GM18526 (cell line): ENCODE data around the gene RBP2.

Source experiments
- POLR2A ChIP-seq: IDR thresholded peaks from 3 replicates; pipeline ENCODE4 v1.6.1; 2011; ENCODE audit not compliant: insufficient read length; ENCODE audit errors: extremely low read depth

The RBP2 gene

DNA sequence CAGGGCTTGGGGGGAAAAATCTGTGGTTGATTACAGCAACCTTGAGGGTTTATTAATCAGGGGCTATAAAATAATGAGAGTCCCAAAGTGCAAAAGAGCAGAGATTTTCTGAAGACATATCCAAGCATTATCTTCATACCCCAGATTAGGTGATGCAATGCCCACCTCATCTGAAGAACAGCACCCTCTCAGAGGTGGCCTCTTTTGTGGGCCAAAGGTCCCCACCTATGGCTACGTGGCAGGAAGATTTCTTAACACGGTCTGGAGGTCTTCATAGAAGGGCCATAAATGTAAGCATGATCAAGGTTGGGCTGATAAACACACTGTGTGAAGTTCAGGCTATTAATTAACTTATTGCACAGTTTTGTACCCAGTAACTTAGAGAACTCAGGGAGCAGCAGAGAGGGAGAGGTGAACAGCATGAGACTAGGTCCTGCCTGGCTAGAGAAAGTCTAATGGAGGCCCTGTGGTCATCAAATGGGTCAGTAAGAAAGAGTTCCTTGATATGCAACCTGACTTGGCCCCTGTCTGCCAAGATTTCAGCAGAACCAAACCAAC, 29.6 kb upstream of the RBP2 start:
- no peak for TF ChIP-seq POLR2A

GRCh38 chr3:139499536-139499935, 23.2 kb upstream of the RBP2 start:
- no peak for TF ChIP-seq POLR2A

GRCh38 chr3:139493826-139494385, 17.6 kb upstream of the RBP2 start:
- no peak for TF ChIP-seq POLR2A

DNA sequence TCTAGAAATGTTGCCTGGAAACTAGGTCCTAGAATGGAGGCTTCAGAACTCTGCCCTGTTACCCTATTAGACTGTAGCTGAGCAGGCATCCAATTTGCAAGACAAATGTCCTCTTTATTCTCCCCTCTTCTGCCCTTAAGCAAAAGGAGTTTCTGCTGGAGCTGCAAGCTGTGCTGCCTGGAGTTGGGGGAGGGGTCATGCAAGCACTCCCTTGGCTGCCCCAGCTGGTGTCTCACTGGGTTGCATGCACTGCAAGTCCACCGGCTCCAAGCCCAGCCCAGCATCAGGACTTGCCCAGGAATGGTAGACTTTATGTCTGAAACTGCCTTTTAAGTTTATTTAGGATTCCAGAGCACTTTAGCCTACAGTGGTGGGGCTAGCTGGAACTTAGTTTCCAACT, 15.7 kb upstream of the RBP2 start:
- TF ChIP-seq POLR2A: no peak

- no peak for TF ChIP-seq POLR2A
Measured at GRCh38 chr3:139491027-139491700, 14.8 kb upstream of the RBP2 start.

GRCh38 chr3:139482206-139482605, 5.9 kb upstream of the RBP2 start:
- no peak for TF ChIP-seq POLR2A

DNA sequence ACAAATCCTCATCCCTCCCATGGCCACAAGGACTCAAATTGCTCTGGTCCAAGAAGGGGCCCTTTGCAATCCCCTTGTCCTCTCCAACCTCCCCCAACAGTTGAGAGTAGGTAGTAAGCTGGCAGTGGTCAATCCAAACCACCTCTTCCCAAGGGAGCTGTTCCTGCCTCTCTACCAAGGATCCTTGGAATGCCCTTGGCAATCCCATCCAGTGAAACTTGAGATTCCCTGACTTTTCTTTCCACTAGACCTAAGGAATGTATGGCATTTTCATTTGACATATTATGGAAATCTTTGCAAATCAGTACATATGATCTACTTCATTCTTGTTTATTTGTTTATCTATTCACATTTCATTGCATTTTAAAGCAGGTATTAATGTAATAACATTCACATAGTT, 4.8 kb upstream of the RBP2 start:
- no peak for TF ChIP-seq POLR2A

- no peak for TF ChIP-seq POLR2A
Measured at GRCh38 chr3:139480585-139480984, 4.3 kb upstream of the RBP2 start.

- TF ChIP-seq POLR2A: no peak
Measured at GRCh38 chr3:139477710-139478640, 1.7 kb upstream of the RBP2 start.

DNA sequence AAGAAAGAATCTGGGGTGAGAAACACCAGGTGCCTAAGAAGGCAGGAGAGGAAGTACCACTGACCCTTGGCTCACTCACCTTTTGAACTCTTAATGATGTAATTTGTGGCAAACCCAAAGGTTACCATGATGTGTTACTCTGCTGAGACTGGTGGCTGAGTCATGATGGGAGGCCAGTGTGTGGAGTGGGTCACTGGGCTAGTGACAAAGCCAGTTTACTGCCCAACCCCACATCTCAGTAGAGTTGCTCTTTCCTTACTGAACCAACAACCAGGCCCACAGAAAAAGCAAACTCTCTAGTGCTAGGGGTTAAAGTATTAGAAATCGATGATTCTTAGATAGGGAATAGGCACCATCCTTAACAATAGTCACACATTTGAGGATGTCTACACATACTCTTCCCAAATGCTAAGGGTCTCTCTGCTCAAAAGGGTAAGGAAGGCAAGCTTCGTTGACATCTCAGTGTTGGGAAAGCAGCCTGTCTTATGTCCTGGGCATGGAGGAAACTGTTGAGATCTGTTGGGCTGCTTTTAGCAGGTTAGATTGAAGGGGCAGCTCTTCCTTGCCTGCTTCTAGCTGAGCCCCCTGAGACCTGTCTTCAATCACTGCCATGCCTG, 3.1 kb downstream of the RBP2 start:
- no peak for TF ChIP-seq POLR2A

DNA sequence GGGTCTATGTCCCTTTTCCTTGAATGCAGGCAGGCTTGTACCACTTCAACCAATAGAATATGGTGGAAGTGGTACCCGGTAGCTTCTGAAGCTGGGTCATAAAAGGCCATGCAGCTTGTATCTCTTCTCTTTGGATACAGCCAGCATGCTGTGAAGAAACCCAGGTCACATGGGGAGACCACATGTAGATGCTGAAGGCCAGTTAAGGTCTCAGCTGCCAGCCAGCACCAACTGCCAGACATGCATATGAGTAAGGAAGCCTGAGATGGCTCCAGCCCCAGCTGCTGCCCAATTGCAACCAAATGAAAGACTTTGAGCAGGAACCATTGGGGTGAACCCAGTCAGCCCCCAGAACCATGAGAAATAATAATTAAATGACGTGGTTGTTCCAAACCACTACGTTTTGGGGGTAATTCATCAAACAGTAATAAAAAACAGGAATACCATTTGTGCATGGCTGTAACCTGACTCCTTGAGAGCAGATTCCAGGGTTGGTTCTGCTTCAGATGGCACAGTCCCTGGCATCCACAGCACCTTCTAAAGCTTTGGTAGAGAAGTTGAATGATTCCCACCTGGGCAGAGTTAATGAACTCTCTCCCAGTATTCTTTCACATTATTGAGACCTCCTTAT, 3.8 kb downstream of the RBP2 start:
- no peak for TF ChIP-seq POLR2A

DNA sequence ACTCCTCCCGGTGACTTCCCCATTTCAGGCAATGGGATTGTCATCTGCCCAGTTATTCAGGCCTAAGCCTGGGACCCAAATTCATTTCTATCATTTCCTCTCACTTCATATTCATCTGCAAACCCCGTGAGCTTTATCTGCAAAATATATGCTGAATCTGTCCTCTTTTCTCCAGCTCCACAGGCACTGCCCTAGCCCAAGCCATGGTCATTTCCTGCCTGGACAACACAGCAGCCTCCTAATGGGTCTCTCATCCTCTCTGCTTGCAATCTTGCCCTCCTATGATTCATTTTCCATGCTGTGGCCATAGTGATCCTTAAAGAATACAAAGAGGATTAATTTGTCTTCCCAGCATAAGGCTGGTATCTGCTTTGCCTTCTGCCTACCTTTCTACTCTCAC, 6.1 kb downstream of the RBP2 start:
- TF ChIP-seq POLR2A: no peak

DNA sequence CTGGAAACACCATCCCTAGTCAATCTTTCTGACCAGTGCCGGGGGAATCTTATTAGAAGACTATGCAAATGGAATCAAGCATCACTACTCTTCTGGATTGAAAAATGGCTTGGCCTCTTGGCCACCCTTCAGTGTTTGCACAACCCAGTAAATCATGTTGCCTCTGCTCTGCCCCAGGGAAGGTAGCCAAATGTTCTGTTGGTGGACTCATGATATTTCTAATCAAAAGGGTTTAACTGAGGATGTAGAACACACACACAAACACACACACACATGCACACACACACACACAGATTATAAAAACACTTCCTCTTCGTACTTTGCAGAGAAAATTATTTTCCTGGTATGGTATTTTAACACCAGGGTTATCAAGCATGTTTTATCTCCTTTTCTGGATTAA, 7.9 kb downstream of the RBP2 start:
- no peak for TF ChIP-seq POLR2A

DNA sequence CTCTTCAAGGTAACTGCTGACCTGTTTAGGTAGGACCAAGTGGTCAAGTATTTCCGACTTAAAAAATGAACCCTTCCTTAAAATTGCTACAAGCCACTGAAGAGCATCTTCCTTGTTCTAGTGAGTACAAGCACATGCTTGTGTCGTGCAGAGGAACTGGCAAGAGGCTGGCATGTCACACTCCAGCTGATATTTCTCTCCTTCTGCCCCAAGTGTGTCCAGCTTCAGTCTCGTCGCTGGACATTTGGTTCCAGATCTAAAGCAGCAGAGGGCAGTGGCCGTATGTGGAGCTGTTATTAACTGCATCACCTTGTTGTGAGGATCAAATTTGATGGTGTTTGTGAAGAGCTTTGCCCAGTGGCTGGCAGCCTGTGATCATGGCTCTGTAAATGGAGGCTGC, 10.0 kb downstream of the RBP2 start:
- no peak for TF ChIP-seq POLR2A

DNA sequence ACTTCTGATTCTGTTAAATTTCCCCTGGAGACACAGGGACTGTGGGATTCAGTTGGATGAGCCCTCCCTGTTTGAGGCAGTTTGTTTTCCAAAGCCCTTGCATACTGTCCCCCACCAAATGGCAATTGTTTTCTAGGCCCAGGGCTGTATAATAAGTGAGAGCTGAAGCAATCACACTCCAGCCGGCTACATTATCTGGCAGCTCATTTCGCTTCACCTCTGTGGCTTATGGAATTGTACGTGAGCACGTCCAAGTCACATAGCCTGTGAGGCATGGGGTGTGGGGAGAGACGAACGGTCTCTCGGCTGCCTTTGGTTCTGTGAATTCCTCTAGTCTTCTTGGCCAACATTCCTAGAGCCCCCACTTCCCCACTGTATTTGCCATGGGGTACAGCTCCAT, 10.7 kb downstream of the RBP2 start:
- no peak for TF ChIP-seq POLR2A
